GM19351 (cell line): ENCODE measurements around the gene PHACTR2.

Source experiments
- ATAC-seq: cut with Tn5 transposase; IDR thresholded peaks from one replicate; pipeline ENCODE4 v1.9.1; 2021; ENCODE audit warnings: mild to moderate bottlenecking, moderate library complexity; ENCODE audit not compliant: unreplicated experiment

PHACTR2 gene

GRCh38 chr6:143674483-143675381 lies 3.0 kb upstream of the PHACTR2 start:
- ATAC-seq = no peak

GRCh38 chr6:143675382-143675900 lies 2.3 kb upstream of the PHACTR2 start:
- no peak for ATAC-seq

DNA sequence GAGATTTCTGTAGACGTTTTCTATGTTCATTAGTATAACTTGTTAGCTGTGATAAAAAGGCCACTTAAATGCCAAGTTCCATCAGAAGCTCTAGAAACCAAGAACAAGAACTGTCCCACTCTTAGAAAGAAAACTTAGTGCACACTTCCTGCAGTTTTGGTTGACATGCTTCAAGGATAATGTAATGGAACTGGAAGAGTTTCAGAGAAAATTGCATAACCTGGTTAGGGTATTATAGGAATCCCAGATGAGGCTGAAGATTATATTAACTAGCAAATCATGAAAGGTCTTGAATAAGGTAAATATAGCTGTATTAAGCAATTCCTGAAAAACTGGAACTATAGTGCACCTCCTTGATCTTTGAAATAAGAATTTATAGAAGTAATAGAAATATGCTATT lies 1.8 kb upstream of the PHACTR2 start:
- ATAC-seq = no peak

DNA sequence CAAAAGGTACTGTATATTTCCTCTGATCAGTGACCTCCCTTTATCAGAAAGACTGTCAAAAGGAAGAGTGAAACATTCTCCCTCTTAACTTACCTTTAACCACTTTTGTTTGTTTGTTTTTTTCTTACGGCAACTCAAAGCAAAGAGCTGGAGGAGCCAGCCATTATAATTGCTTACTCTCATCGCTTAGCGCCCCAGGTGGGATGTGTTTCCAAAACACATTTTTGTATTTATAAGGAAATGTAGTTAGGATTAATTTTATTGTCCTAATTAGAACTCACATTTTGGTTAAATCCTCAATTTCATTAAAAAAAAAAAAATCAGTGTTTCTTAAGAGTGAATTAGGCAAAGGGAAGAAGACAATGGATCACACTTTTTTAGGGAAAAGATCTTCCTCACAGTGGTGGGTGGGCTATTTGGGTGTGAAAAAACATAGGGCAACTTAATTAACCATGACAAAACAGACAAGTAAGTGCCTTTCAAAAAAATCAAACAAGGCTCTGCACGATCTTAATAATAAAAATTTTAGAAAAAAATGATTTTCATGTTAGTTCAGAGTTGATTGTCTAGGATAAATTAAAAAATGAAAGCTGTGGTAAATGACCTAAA lies 1.2 kb upstream of the PHACTR2 start:
- ATAC-seq = no peak

DNA sequence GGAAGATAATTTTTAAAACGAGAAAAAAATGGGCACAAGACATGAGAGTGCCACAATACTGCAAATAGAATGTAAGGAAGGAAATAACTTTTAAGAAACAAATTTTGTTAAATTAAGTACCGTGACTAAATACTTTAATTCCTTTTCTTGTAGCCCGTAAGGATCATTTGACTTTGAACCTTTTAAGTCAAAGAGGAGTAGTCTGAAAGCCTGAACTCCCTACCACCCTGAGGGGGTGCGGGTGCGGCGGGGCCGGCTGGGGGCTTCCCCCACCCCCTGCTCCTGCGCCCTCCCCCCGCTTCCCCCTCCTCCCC lies 231 bp upstream of the PHACTR2 start:
- no peak for ATAC-seq

GRCh38 chr6:143679041-143679440 lies 1.3 kb downstream of the PHACTR2 start:
- no peak for ATAC-seq

DNA sequence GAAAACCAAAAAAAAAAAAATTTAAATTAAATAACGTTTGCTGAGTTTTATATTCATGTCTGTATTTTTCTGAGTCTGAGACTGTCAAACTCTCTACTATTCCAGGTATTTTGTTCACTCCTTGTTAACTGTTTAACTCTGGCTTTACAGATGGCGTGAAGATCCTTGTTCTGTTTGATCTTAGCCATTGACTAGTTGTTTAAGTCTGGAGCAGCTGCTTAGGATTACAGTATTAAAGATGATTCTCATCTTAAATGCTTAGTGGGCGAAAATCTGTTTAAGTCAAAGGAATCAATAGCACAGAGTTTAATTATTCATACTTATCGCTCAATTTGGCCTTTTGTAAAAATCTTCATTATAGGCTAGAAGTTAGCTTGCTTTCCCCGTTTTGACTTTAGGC lies 2.4 kb downstream of the PHACTR2 start:
- ATAC-seq = no peak

DNA sequence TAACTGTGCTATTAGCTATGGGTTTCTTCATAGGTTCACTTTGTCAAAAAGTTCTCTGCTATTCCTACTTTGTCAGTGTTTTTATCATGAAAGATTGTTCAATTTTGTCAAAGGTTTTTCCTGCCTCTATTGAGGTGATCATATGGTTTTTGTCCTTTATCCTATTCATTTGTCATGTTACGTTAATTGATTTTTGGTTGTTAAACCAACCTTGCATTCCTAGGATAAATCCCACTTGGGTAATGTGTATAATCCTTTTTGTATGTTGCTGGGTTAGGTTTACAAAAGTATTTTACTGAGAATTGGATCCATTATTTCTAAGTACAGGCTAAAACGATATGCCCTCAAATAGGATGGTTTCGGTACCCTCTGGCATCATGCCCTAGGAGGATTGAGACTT lies 5.0 kb downstream of the PHACTR2 start:
- ATAC-seq = no peak

GRCh38 chr6:143684486-143684885 lies 6.7 kb downstream of the PHACTR2 start:
- ATAC-seq = no peak

DNA sequence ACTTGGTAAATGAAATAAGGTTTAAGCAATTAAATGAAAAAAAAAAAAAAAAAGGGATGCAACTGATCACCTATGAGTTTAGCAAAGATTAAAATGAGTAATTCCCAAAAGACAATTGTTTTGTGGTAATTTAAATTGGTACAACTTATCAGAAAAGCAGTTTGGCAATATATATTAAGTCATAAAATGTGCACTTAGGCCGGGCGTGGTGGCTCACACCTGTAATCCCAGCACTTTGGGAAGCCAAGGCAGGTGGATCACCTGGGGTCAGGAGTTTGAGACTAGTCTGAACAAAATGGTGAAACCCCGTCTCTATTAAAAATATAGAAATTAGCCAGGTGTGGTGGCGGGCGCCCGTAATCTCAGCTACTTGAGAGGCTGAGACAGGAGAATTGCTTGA lies 7.9 kb downstream of the PHACTR2 start:
- no peak for ATAC-seq

DNA sequence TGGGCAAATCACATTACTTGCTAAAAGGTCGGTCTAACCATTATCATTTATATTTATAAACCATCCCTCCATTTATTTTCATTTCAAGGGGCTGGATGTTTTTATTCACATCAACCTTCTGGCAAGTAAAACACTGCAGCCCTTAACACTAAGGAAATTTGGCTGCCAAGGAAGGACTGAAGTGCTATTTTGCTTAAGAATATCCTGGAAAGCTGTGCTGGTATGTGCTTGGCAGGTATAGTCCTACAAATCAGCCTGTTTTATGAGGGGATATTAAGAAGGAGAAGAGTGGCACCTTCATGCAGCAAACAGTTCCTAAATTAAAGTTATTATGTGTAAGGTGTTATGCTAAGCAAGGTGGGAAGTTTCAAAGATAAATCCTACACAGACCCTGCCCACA lies 9.8 kb downstream of the PHACTR2 start:
- no peak for ATAC-seq

DNA sequence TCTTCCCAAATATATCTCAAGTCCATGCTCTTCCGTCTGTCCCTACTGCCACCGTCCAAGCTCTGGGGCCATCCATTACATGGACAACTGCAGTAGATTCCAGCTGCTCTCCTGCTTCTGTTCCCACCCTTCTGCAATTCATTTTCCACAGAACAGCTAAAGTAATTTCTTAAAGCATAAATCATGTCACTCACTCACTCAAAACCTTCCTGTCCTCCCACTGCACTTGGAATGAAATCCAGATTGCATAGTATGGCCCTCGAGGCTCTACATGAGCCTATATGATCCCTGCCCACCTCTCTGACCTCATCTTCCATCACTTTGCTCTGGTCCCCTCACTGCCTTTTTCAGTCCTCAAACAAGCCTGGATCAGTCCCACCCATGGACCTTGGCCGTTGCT lies 10.9 kb downstream of the PHACTR2 start:
- ATAC-seq = no peak

DNA sequence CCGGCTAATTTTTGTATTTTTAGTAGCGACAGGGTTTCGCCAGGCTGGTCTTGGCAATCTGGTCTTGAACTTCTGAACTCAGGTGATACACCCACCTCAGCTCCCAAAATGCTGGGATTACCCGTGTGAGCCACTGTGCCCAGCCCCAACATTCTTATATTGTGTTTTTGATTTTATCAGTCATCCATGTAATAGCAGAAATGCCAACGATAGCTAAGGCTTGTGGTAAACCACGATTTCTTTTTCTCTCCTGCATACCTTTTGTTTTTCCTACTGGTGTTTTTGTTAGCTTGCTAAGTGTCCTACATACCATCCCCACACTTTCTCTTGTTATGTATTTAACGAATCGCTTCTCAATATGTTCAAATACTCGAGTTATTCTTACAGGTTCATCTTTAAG lies 12.1 kb downstream of the PHACTR2 start:
- ATAC-seq = no peak

DNA sequence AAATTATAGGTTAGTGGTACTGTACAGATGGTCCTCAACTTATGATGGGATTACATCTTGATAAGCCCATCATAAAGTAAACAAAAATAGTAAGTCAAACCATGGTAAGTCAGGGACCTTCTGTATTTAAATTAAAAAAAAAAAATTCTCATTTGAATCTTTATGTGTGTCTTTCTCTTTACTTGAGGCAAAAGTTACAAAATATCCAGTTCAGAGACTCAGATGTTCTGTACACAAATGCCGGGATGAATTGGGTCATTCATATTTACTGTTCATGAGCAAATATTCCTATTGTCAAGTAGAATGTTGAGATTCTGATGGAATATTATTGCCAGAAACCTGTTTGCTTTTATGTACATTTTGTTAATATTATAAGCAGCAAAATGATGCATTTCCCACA lies 13.4 kb downstream of the PHACTR2 start:
- no peak for ATAC-seq

- no peak for ATAC-seq
Measured at GRCh38 chr6:143691900-143692636, 14.3 kb downstream of the PHACTR2 start.

DNA sequence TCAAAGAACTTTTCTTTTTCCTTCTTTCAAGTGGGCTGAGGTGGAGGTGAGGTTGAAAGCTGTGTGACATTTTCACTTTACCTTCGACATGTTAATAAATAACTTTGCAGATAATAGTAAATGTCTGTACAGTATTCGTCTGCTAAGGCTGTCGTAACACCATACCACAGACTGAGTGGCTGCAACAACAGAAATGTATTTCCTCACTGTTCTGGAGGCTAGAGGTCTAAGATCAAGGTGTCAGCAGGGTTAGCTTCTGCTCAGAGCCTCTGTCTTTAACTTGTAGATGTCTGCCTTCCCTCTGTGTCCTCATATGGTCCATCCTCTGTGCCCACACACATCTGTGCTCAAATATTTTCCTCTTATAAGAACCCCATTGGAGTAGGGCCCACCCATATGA lies 14.9 kb downstream of the PHACTR2 start:
- no peak for ATAC-seq

DNA sequence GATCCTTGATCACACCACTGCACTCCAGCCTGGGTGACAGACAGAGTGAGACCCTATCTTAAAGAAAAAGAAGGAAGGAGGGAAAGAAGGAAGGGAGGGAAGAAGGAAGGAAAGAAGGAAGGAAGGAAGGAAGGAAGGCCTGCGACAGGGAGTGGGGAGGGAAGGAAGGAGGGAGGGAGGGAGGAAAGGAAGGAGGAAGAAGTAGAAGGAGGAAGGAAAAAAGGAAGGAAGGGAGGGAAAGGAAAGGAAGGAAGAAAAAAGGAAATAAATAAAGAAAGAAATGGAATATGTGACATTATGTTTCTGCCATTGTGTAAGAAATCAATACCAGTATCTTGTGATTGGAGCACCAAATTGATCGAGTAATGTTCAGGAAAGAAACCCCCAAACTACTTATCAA lies 16.2 kb downstream of the PHACTR2 start:
- ATAC-seq = no peak

- no peak for ATAC-seq
Measured at GRCh38 chr6:143694560-143694959, 16.8 kb downstream of the PHACTR2 start.

GRCh38 chr6:143695130-143695968 lies 17.6 kb downstream of the PHACTR2 start:
- no peak for ATAC-seq

- ATAC-seq = no peak
Measured at GRCh38 chr6:143695969-143696663, 18.4 kb downstream of the PHACTR2 start.
